MM.1S (cell line): ENCODE results near the gene EBP.

Source experiments
- DNase-seq: peaks from one replicate; pipeline ENCODE4 v3.0.0-alpha.2; 2015
- H2AFZ ChIP-seq: fragments of 300-600 bp; sonication (generic); 2 replicates; pipeline ENCODE4 v1.6.0; 2016; ENCODE audit warnings: antibody characterized with exemption, low read length
- H3F3A ChIP-seq: fragments of 300-600 bp; sonication (generic); 2 replicates; pipeline ENCODE4 v1.6.1; 2016; ENCODE audit warnings: mild to moderate bottlenecking, antibody characterized with exemption, low read length, moderate library complexity, mixed read lengths; ENCODE audit not compliant: insufficient read depth
- H3K27ac ChIP-seq: fragments of 300-600 bp; sonication (generic); 2 replicates; pipeline ENCODE4 v1.5.1; 2016; ENCODE audit warnings: mild to moderate bottlenecking, low read length
- H3K27me3 ChIP-seq: fragments of 300-600 bp; sonication (generic); replicated peaks from 2 replicates; pipeline ENCODE4 v1.6.0; 2016; ENCODE audit warnings: low read length; ENCODE audit not compliant: insufficient read depth
- H3K36me3 ChIP-seq: fragments of 300-600 bp; sonication (generic); replicated peaks from 2 replicates; pipeline ENCODE4 v1.6.1; 2016; ENCODE audit warnings: mild to moderate bottlenecking, low read length, mixed read lengths; ENCODE audit not compliant: insufficient read depth
- H3K4me1 ChIP-seq: fragments of 300-600 bp; sonication (generic); 2 replicates; pipeline ENCODE4 v1.6.1; 2016; ENCODE audit warnings: low read length, mixed read lengths
- H3K4me2 ChIP-seq: fragments of 300-600 bp; sonication (generic); 2 replicates; pipeline ENCODE4 v1.6.0; 2016; ENCODE audit warnings: low read depth, low read length
- H3K4me3 ChIP-seq: fragments of 300-600 bp; sonication (generic); 2 replicates; pipeline ENCODE4 v1.5.1; 2016; ENCODE audit warnings: low read length, mixed read lengths
- H3K79me2 ChIP-seq: fragments of 300-600 bp; sonication (generic); 2 replicates; pipeline ENCODE4 v1.6.1; 2016; ENCODE audit warnings: mixed run types, low read length, mixed read lengths
- H3K9ac ChIP-seq: fragments of 300-600 bp; sonication (generic); 2 replicates; pipeline ENCODE4 v1.6.1; 2016; ENCODE audit warnings: low read length, mixed read lengths
- H3K9me2 ChIP-seq: fragments of 300-600 bp; sonication (generic); replicated peaks from 2 replicates; pipeline ENCODE4 v1.6.1; 2016; ENCODE audit warnings: mild to moderate bottlenecking, low read length, mixed read lengths; ENCODE audit not compliant: insufficient read depth
- H3K9me3 ChIP-seq: fragments of 300-600 bp; sonication (generic); replicated peaks from 2 replicates; pipeline ENCODE4 v1.6.1; 2016; ENCODE audit warnings: mild to moderate bottlenecking, low read length, mixed read lengths; ENCODE audit not compliant: insufficient read depth
- H4K20me1 ChIP-seq: fragments of 300-600 bp; sonication (generic); 2 replicates; pipeline ENCODE4 v1.6.1; 2016; ENCODE audit warnings: mild to moderate bottlenecking, low read length, moderate library complexity, mixed read lengths; ENCODE audit not compliant: insufficient read depth
- CTCF ChIP-seq: fragments of 300-600 bp; sonication (generic); IDR thresholded peaks from 2 replicates; pipeline ENCODE4 v1.5.1; 2016; ENCODE audit warnings: antibody characterized with exemption, low read length, mixed read lengths
- EZH2 ChIP-seq: fragments of 300-600 bp; sonication (generic); optimal IDR thresholded peaks from 2 replicates; pipeline ENCODE3; 2017; ENCODE audit warnings: low read depth, mild to moderate bottlenecking, antibody characterized with exemption, low read length, mixed read lengths
- EZH2phosphoT487 ChIP-seq: fragments of 300-600 bp; sonication (generic); IDR thresholded peaks from 2 replicates; pipeline ENCODE4 v1.6.1; 2018; ENCODE audit warnings: antibody characterized with exemption, low read length

Gene EBP

GRCh38 chrX:48575642-48576041 is 54.0 kb downstream of the EBP start:
- DNase-seq: no peak
- H3K36me3 ChIP-seq: no peaks in the 10 kb centered on the region; the same call in 1 of the 2 replicates
- peaks cover 23% of the 10 kb centered on the region for H3F3A ChIP-seq
- peak overlapping the region; percentile 90 for H3K4me2 ChIP-seq
- H3K4me1 ChIP-seq: 0 out of 2 replicates have a peak, but pooled peaks cover 4% of the 10 kb centered on the region
- peak overlapping the region; percentile 99 for H3K4me3 ChIP-seq
- H3K9me2 ChIP-seq: no peaks in the 10 kb centered on the region
- no peaks in the 10 kb centered on the region for H3K9me3 ChIP-seq
- H3K27ac ChIP-seq: no peak overlapping the region
- no peaks in the 10 kb centered on the region for H3K27me3 ChIP-seq
- no peaks in the 10 kb centered on the region for H4K20me1 ChIP-seq
- TF ChIP-seq CTCF (no peak), EZH2phosphoT487 (no peak), EZH2 (no peak)
- H2AFZ ChIP-seq: no peak overlapping the region
- H3K79me2 ChIP-seq: peaks cover 20% of the 10 kb centered on the region
- peak overlapping the region; percentile 100; the same call in 1 of the 2 replicates for H3K9ac ChIP-seq

GRCh38 chrX:48576108-48576507 is 54.5 kb downstream of the EBP start:
- Histone ChIP-seq H3K36me3 (no peaks in the 10 kb centered on the region; the same call in 1 of the 2 replicates), H3K27ac (no peak overlapping the region), H3K27me3 (no peaks in the 10 kb centered on the region), H3K9me3 (no peaks in the 10 kb centered on the region), H3K4me2 (peak overlapping the region; percentile 90; the same call in 1 of the 2 replicates), H3F3A (peaks cover 23% of the 10 kb centered on the region), H3K79me2 (peaks cover 20% of the 10 kb centered on the region), H3K9me2 (no peaks in the 10 kb centered on the region), H4K20me1 (no peaks in the 10 kb centered on the region), H3K9ac (no peak overlapping the region), H3K4me3 (0 out of 2 replicates have a peak overlapping the region, but pooled peaks have one; percentile 99), H3K4me1 (0 out of 2 replicates have a peak, but pooled peaks cover 4% of the 10 kb centered on the region), H2AFZ (no peak overlapping the region)
- DNase-seq: no peak
- no peak for TF ChIP-seq EZH2phosphoT487
- TF ChIP-seq EZH2: no peak
- TF ChIP-seq CTCF: no peak
